Tibial nerve (tissue), 4 donors: Measurements from ENCODE around the gene TFPI2.

ENCODE experiments used
- EP300 ChIP-seq, 2 donors: sonication (generic); formaldehyde crosslinking; IDR thresholded peaks; one replicate each; pipeline ENCODE4 v1.6.1; 2017; ENCODE audit warnings: antibody characterized with exemption in 2 of 2, mild to moderate bottlenecking in 1 of 2
- TF ChIP-seq, protein P1 (sequence below), 5 experiments: fragments of 200-600 bp in 3 of 5; fragments of 450-650 bp in 2 of 5; sonication (generic) in 3 of 5; IDR thresholded peaks; one replicate each; pipeline ENCODE4 v1.5.1; 2016 to 2019; ENCODE audit warnings: antibody characterized with exemption in 5 of 5, mild to moderate bottlenecking in 3 of 5, moderate library complexity in 2 of 5

- peak in 1 of 2 donors; percentile 50 for TF ChIP-seq EP300 (IDR thresholded peaks at IDR 0.05)
- TF ChIP-seq, protein P1, sequence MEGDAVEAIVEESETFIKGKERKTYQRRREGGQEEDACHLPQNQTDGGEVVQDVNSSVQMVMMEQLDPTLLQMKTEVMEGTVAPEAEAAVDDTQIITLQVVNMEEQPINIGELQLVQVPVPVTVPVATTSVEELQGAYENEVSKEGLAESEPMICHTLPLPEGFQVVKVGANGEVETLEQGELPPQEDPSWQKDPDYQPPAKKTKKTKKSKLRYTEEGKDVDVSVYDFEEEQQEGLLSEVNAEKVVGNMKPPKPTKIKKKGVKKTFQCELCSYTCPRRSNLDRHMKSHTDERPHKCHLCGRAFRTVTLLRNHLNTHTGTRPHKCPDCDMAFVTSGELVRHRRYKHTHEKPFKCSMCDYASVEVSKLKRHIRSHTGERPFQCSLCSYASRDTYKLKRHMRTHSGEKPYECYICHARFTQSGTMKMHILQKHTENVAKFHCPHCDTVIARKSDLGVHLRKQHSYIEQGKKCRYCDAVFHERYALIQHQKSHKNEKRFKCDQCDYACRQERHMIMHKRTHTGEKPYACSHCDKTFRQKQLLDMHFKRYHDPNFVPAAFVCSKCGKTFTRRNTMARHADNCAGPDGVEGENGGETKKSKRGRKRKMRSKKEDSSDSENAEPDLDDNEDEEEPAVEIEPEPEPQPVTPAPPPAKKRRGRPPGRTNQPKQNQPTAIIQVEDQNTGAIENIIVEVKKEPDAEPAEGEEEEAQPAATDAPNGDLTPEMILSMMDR (IDR thresholded peaks at IDR 0.05): no peak
These were observed 19.8 kb upstream of the TFPI2 start for GRCh38 chr7:93910076-93910994.
